Stomach smooth muscle (tissue), 2 donors: ENCODE results near the gene FARP2.
"Not testable (repeated sequence)": the region's sequence is repeated elsewhere in the genome, so short reads cannot be mapped to it uniquely, and the experiment has no call there.

ENCODE experiments used
- H3K27ac ChIP-seq: one replicate; pipeline ENCODE4 v1.7.0; 2013; ENCODE audit warnings: mild to moderate bottlenecking, low read length, inconsistent platforms
- H3K27me3 ChIP-seq, 2 donors: one replicate each; pipeline ENCODE4 v1.7.0; 2013; ENCODE audit warnings: low read length in 2 of 2; ENCODE audit not compliant: insufficient read depth in 2 of 2, control insufficient read depth in 1 of 2
- H3K36me3 ChIP-seq, 2 donors: one replicate each; pipeline ENCODE4 v1.7.0; 2013; ENCODE audit warnings: low read length in 2 of 2; ENCODE audit not compliant: control insufficient read depth in 2 of 2, insufficient read depth in 2 of 2
- H3K4me1 ChIP-seq: one replicate; pipeline ENCODE4 v1.7.0; 2013; ENCODE audit warnings: low read length; ENCODE audit not compliant: control insufficient read depth, insufficient read depth
- H3K4me3 ChIP-seq, 2 donors: one replicate each; pipeline ENCODE4 v1.7.0; 2013; ENCODE audit warnings: low read length in 2 of 2
- H3K9ac ChIP-seq, 2 donors: one replicate each; pipeline ENCODE4 v1.7.0; 2013; ENCODE audit warnings: low read length in 2 of 2, mild to moderate bottlenecking in 1 of 2
- H3K9me3 ChIP-seq, 2 donors: one replicate each; pipeline ENCODE4 v1.7.0; 2013; ENCODE audit warnings: low read length in 2 of 2; ENCODE audit not compliant: control insufficient read depth in 2 of 2
- donor health status: healthy.
- donor health status: Pancreatic carcinoma.

FARP2 gene

DNA sequence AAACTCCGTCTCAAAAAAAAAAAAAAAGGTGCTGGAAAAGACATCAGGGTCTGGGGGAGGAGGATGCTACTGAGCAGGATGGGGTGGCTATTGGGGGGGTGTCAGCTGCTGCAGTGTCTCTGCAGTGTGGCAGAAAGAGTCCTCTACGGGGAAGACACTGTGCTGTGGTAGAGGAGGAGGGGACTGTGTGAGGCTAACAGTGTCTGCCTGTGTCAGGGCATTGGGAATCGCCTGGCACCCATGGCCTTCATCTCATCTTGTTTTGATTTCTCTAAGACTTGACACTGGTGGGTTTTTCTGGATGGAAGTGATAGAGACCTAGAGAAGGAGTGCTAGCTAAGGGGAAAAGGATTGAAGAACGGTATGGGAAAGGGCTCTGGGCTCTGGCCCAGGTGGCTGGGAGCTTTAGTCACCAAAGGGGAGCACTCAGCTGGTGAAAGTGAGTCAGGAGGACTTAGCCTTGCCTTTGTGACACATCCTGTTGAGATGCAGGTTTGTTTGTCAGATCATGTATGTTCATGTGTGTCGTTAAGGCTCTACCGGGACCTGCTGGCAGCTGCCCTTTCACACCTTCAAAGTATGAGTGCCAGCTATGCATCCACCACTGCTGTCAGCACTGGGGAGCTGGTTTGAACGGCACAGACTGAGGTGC is 58.0 kb downstream of the FARP2 start:
- H3K9ac ChIP-seq = no peak overlapping the region
- peaks cover 52 to 56% of the 10 kb centered on the region in 2 donors for H3K36me3 ChIP-seq
- H3K9me3 ChIP-seq = no peaks in the 10 kb centered on the region
- no peak overlapping the region for H3K4me3 ChIP-seq
- H3K4me1 ChIP-seq = no peaks in the 10 kb centered on the region
- H3K27me3 ChIP-seq = no peaks in the 10 kb centered on the region
- no peak overlapping the region for H3K27ac ChIP-seq

DNA sequence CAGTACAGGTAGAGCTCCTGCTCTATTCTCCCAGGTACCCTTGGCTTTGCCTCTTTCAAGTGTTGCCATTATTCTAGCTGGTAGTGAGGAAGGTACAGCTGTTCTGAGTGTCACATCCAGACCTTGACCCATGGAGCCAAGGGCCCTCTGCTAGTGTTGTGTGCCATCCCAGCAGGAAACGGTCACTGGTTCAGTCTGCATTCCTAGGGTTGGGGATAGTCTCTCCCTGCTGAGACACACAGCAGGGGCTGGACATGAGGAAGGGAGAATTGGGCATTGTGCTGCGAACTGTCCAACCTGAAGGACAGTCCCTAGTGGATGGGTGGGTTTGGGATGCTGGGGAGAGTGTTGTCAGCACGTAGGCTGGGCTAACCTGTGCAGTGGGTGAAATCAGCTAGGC is 59.1 kb downstream of the FARP2 start:
- peaks cover 51 to 58% of the 10 kb centered on the region in 2 donors for H3K36me3 ChIP-seq
- H3K9me3 ChIP-seq = no peaks in the 10 kb centered on the region
- no peak overlapping the region for H3K27ac ChIP-seq
- H3K4me1 ChIP-seq = no peaks in the 10 kb centered on the region
- no peaks in the 10 kb centered on the region for H3K27me3 ChIP-seq
- no peak overlapping the region for H3K9ac ChIP-seq
- no peak overlapping the region for H3K4me3 ChIP-seq

DNA sequence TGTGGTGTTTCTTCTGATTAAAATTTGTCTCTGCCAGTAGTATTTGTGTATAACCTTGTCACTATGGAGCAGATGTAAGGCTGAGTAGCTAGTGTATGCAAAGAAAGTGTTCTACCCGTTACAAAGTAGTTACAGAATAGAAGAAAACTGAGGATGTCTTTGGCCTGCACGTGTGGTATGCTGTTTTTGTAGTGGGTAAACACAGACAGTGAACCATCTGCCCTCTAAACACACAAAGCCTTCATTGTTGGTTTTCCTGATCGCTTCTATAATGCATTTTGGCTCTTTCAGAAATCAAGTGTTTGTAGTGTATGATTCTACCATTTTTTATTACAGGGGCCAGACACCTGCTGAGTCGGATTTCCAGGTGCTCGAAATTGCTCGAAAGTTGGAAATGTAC is 61.5 kb downstream of the FARP2 start:
- H3K9ac ChIP-seq = no peak overlapping the region
- no peak overlapping the region for H3K27ac ChIP-seq

DNA sequence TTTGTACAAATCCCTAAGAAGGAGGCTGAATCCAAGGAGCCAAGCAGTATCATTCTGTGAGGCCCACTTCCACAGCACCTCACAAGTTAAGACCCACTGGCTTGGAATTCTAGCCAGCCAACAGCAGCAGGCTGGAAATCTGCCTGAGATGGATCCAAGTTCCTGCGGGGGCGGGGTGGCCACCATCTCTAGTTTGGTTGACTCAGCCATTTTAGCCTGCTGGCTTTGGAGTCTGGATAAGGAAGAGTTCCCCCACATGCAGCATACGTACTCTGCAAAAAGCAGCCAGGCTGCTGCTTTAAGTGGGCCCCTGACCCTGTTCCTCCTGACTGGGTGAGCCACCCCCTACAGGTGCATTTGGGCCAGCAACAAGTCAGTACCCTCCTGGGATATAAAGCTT is 65.2 kb downstream of the FARP2 start:
- H3K27me3 ChIP-seq = no peaks in the 10 kb centered on the region
- no peak overlapping the region for H3K4me3 ChIP-seq
- no peak overlapping the region for H3K27ac ChIP-seq
- no peaks in the 10 kb centered on the region for H3K4me1 ChIP-seq
- H3K9ac ChIP-seq = no peak overlapping the region
- no peaks in the 10 kb centered on the region for H3K9me3 ChIP-seq
- H3K36me3 ChIP-seq = peaks cover 20 to 26% of the 10 kb centered on the region in 2 donors

More for the DNA sequence above, 61.5 kb downstream of the FARP2 start:
- no peak overlapping the region for H3K4me3 ChIP-seq
- no peaks in the 10 kb centered on the region for H3K27me3 ChIP-seq
- no peaks in the 10 kb centered on the region for H3K4me1 ChIP-seq
- no peaks in the 10 kb centered on the region for H3K9me3 ChIP-seq
- H3K36me3 ChIP-seq = peaks cover 50 to 56% of the 10 kb centered on the region in 2 donors

DNA sequence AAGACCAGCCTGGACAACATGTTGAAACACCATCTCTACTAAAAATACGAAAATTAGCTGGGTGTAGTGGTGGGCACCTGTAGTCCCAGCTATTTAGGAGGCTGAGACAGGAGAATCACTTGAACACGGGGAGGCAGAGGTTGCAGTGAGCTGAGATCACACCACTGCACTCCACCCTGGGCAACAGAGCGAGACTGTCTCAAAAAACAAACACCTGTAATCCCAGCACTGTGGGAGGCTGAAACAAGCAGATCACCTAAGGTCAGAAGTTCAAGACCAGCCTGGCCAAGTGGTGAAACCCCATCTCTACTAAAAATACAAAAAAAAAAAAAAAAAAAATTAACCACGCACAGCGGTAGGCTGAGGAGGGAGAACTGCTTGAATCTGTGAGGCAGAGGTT is 65.9 kb downstream of the FARP2 start:
- H3K9me3 ChIP-seq, H3K4me3 ChIP-seq, H3K9ac ChIP-seq, H3K4me1 ChIP-seq, H3K27ac ChIP-seq, H3K27me3 ChIP-seq: not testable (repeated sequence)
- peaks cover 20 to 23% of the 10 kb centered on the region in 2 donors for H3K36me3 ChIP-seq

DNA sequence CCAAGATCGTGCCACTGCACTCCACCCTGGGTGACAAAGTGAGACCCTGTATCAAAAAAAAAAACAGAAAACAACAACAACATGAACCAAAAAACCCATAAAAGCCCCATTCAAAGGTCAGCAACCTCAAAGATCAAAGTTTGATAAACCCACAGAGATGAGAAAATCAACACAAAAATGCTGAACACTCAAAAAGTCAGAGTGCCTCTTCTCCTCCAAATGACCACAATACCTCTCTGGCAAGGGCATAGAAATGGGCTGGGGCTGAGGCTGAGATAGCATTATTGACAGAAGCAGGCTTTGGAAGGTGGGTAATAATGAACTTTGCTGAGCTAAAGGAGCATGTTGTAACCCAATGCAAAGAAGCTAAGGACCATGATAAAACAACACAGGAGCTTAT is 66.3 kb downstream of the FARP2 start:
- H3K4me3 ChIP-seq = no peak overlapping the region
- no peaks in the 10 kb centered on the region for H3K27me3 ChIP-seq
- H3K9me3 ChIP-seq = no peaks in the 10 kb centered on the region
- H3K4me1 ChIP-seq = no peaks in the 10 kb centered on the region
- peaks cover 20 to 23% of the 10 kb centered on the region in 2 donors for H3K36me3 ChIP-seq
- H3K9ac ChIP-seq = no peak overlapping the region
- H3K27ac ChIP-seq = no peak overlapping the region

DNA sequence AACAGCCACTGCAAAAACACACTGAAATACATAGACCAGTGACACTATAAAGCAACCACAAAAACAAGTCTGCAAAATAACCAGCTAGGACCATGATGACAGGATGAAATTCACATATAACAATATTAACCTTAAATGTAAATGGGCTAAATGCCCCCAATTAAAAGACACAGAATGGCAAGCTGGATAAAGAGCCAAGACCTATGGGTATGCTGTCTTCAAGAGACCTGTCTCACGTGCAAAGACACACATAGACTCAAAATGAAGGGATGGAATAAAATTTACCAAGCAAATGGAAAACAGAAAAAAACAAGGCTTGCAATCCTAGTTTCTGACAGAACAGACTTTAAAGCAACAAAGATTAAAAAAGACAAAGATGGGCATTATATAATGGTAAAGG is 67.4 kb downstream of the FARP2 start:
- H3K9ac ChIP-seq, H3K27ac ChIP-seq, H3K9me3 ChIP-seq, H3K4me3 ChIP-seq, H3K4me1 ChIP-seq, H3K27me3 ChIP-seq: not testable (repeated sequence)
- peaks cover 15 to 18% of the 10 kb centered on the region in 2 donors for H3K36me3 ChIP-seq

DNA sequence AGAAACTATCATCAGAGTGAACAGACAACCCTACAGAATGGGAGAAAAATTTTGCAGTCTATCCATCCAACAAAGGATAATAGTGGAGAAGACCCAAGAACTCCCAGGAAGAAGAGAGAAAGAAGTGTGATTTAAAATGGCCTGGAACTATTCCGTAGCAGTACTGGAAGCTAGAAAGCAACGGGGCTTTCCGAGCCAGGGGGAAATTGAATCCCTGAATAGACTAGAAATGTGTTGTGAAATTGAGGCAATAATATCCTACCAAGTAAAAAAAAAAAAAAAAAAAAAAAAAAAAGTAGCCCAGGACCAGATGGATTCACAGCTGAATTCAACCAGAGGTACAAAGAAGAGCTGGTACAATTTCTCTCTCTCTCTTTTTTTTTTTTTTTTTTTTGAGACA is 69.3 kb downstream of the FARP2 start:
- Histone ChIP-seq H3K9me3 (no peaks in the 10 kb centered on the region), H3K27me3 (no peaks in the 10 kb centered on the region), H3K9ac (no peak overlapping the region), H3K27ac (no peak overlapping the region), H3K36me3 (peaks cover 25% of the 10 kb centered on the region in 2 donors), H3K4me1 (no peaks in the 10 kb centered on the region), H3K4me3 (no peak overlapping the region)

DNA sequence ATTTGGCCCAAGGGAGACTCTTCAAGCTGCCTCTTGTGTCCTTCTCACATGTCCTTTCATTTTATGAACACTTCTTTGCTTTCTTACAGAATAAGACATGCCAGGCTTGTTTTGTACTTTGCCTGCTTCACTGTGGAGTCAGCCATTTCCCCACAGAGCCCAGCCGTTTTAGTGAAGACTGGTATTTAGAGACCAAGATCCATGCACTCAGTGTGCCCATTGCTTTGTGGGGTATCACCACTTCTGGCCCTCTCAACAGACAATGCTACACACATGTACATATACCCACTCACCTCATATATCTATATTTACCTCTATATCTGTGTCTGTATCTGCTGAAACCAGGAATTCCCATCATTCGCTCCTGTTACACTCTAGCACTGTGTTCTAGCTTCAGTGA is 74.1 kb downstream of the FARP2 start:
- H3K4me1 ChIP-seq = no peaks in the 10 kb centered on the region
- no peak overlapping the region for H3K27ac ChIP-seq
- H3K9ac ChIP-seq = no peak overlapping the region
- no peaks in the 10 kb centered on the region for H3K27me3 ChIP-seq
- no peak overlapping the region for H3K4me3 ChIP-seq
- H3K36me3 ChIP-seq = peaks cover 16 to 23% of the 10 kb centered on the region in 2 donors
- H3K9me3 ChIP-seq = no peaks in the 10 kb centered on the region

DNA sequence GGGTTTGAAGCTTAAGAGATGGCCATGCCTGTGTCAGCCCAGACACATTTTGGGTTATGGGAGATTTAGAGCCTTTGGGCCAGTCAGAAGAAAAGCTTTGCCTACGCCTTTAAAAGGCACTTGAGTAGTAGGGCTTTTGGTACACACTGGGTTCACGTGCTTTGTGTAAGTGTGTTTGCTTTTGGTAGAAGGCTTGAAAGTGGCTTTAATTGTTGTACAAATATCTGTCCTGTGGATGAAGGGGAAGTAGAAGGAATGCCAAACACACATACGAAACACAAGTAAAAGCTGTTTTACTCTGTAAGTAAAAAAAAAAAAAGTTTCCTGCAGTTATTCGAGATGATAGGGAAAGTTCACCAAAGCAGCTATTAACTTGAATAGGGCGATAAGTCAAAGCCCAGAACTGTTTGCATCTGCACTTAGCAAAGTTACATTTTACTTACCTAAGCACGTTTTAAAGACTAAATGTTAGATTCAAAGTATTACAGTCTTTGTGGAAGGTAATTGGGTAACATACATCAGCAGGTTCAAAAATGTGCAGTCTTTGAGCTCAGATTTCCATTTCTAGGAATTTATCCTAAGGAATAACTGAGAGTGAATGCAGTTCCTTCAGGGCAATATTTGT is 76.9 kb downstream of the FARP2 start:
- H3K36me3 ChIP-seq = peaks cover 19 to 30% of the 10 kb centered on the region in 2 donors
- H3K27ac ChIP-seq = no peak overlapping the region
- H3K9ac ChIP-seq = no peak overlapping the region
- H3K9me3 ChIP-seq = no peaks in the 10 kb centered on the region
- H3K27me3 ChIP-seq = no peaks in the 10 kb centered on the region
- no peak overlapping the region for H3K4me3 ChIP-seq
- H3K4me1 ChIP-seq = no peaks in the 10 kb centered on the region

DNA sequence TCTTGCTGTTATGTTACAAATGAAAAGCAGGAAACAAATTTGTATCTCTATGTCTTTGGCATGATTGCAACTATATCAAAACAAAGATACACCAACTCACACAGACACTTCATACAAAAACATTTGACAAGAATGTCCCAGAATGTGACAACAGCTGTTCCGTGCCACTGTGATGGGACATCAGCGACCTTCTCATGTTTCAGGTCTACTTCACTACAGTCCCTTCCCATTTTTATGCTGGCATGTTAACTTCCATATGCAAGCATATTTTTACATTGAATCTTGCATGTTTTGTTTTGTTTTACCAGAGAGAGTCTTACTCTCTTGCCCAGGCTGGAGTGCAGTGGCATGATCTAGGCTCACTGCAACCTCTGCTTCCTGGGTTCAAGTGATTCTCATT is 81.1 kb downstream of the FARP2 start:
- Histone ChIP-seq H3K9ac (no peak overlapping the region), H3K27me3 (no peaks in the 10 kb centered on the region), H3K36me3 (peaks cover 12 to 34% of the 10 kb centered on the region in 2 donors), H3K9me3 (no peaks in the 10 kb centered on the region), H3K27ac (no peak overlapping the region), H3K4me1 (no peaks in the 10 kb centered on the region), H3K4me3 (no peak overlapping the region)
